ENCODE data around the gene CHRNB4. TPM values are rescaled to one million over a fixed set of nuclear protein-coding genes. Genes with fewer than 3 reads are reported as not detected.

Gene CHRNB4
- total RNA-seq, 3 donors from 2014 or later: 0.29 to 2.4 TPM; not detected in 1

DNA sequence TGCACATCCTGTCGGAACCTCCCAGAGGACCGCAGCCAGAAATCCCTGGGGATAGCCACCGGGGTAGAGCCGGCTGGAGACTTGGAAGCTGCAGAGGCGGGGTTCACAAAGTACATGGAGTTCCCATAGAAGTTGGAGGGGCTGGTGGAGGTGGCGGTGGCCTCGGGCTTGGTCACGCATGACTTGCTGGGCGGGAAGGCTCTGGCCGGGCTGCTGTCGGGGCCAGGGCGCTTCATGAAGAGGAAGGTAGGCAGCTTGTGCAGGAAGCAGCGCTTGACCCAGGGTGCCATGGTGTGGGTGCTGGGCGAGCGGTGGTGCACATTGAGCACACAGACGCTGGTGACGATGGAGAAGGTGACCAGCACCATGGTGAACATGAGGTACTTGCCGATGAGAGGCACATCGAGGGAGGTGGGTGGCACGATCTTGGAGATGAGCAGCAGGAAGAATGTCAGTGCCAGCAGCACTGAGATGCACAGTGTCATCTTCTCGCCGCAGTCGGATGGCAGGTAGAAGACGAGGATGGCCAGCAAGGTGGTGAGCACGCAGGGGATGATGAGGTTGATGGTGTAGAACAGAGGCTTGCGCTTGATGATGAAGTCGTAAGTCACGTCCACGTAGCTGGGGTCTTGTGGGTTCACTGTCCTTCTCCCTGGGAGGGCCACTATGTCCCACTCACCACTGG is 11.8 kb downstream of the CHRNB4 start:
- TF ChIP-seq, protein P1, sequence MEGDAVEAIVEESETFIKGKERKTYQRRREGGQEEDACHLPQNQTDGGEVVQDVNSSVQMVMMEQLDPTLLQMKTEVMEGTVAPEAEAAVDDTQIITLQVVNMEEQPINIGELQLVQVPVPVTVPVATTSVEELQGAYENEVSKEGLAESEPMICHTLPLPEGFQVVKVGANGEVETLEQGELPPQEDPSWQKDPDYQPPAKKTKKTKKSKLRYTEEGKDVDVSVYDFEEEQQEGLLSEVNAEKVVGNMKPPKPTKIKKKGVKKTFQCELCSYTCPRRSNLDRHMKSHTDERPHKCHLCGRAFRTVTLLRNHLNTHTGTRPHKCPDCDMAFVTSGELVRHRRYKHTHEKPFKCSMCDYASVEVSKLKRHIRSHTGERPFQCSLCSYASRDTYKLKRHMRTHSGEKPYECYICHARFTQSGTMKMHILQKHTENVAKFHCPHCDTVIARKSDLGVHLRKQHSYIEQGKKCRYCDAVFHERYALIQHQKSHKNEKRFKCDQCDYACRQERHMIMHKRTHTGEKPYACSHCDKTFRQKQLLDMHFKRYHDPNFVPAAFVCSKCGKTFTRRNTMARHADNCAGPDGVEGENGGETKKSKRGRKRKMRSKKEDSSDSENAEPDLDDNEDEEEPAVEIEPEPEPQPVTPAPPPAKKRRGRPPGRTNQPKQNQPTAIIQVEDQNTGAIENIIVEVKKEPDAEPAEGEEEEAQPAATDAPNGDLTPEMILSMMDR (IDR thresholded peaks at IDR 0.05): no peak
- Histone ChIP-seq H3K36me3 (ENCODE audit: low read depth) (no peaks in the 10 kb centered on the region), H3K9me3 (no peaks in the 10 kb centered on the region), H3K4me3 (no peak overlapping the region), H3K4me1 (ENCODE audit: low read depth) (no peaks in the 10 kb centered on the region)
- ATAC-seq: no peak
- no peak for DNase-seq
- intact Hi-C loops (cut with DNase I, micrococcal nuclease): no loop called here

DNA sequence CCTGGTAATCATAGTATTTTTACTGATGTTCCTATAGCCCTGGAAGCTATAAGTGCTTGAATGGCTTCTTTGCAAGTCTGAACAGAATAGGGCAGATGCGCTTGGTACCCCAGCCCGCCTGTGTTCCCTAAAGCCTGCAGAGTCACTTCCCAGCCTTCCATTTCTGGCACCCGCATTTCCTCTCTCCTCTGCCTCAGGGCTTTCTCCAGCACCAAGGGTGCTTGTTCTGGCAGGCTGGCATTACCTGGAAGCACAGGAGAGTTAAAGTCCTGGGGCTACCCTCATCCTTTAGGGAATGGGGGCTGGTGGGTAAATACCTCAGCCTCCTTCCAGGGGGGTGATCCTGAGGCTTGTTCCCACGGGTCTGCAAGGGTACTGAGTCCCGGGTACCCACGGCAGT is 12.8 kb downstream of the CHRNB4 start:
- TF ChIP-seq, protein P1 (IDR thresholded peaks at IDR 0.05): no peak
- DNase-seq (no peak), ATAC-seq (no peak)
- Histone ChIP-seq H3K36me3 (ENCODE audit: low read depth) (no peaks in the 10 kb centered on the region), H3K9me3 (no peaks in the 10 kb centered on the region), H3K4me1 (ENCODE audit: low read depth) (no peaks in the 10 kb centered on the region), H3K4me3 (no peak overlapping the region)
- intact Hi-C loops (cut with DNase I, micrococcal nuclease): no loop called here

DNA sequence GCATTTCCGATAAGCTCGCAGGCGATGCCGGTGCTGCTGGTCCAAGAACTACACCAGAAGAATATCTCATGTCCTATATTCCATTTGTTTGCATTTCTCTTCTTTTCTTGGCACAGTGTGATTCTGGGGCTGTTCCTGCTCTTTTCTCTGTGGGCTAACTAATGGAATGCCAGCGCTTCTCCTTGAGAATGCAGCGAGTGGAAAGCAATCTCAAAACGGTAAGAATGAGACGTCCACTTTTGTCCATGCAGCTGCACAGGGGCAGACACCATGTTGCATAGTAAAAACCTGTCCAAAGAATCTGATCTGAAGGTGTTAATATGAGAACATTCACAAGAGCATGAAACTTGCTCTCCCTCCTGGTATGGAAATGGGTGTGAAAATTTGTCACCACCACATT is 13.7 kb downstream of the CHRNB4 start:
- TF ChIP-seq, protein P1 (IDR thresholded peaks at IDR 0.05): no peak
- intact Hi-C loops (cut with DNase I, micrococcal nuclease): no loop called here
- no peak for ATAC-seq

DNA sequence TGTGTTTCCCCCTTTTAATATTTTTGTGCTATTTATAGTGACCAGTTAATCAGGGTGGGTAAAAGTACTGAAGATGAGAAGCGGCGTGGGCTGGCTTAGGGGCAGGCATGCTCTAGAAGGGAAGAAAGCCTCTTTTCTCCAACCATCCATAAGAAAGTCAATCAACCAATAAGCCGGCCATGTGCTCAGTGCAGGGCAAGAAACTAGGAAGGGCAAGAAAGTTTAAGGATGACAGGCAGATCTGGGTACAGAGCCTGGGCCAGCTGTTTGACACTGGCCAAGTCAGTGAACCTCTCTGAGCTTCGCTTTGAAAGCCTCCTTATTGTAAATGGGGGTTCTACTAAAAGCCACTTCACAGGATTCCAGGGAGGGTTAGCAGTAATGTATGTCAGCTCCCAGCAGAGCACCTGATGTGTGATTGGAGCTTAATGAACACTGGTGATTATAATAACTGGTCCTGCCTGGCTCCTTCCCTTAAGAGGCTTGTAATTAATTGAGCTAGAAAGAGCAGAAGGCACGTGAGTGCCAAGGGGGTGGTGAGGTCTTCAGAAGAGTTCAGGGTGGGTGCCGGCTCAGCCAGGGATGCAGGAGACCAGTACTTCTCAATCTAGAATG is 14.5 kb downstream of the CHRNB4 start:
- ATAC-seq (no peak), DNase-seq (no peak)
- intact Hi-C loops (cut with DNase I, micrococcal nuclease): no loop called here
- no peaks in the 10 kb centered on the region for H3K4me1 ChIP-seq (ENCODE audit: low read depth)
- no peaks in the 10 kb centered on the region for H3K36me3 ChIP-seq (ENCODE audit: low read depth)
- no peak overlapping the region for H3K4me3 ChIP-seq
- no peaks in the 10 kb centered on the region for H3K9me3 ChIP-seq
- TF ChIP-seq, protein P1 (IDR thresholded peaks at IDR 0.05): no peak

More for the DNA sequence above, 13.7 kb downstream of the CHRNB4 start:
- no peak overlapping the region for H3K4me3 ChIP-seq
- no peaks in the 10 kb centered on the region for H3K36me3 ChIP-seq (ENCODE audit: low read depth)
- H3K4me1 ChIP-seq (ENCODE audit: low read depth): no peaks in the 10 kb centered on the region
- no peaks in the 10 kb centered on the region for H3K9me3 ChIP-seq
- no peak for DNase-seq

DNA sequence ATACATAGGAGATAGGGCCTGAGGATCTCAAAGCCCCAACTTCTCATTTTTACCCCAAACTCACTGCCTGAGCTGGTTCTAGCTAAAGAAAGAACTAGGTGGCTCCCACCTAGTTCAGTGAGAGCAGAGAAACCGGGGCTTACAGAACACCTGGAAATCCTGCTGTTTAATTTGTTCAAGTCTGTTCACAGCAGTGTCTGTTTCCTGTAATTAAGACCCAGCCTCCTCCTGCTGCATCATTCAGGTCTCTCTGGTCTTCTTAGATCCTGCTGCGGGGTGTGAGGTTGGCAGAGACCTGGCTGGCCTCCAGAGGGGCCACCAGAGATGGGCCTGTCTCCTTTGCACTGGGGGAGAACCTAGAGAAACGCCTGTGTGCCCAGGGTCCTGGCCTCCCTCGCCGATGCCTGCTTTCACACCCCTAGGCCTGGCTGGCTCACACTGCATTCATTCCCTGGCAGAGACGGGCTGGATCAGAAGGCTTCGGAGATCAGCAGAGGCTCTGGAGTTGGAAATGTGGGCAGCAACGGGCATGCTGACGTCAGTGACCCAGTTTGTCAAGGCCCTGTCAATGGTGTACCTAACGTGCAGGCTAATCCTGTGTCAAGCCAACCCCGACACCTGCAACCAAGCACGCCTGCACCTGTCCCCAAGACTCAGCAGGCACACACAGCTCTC is 15.3 kb downstream of the CHRNB4 start:
- ATAC-seq (no peak), DNase-seq (no peak)
- Histone ChIP-seq H3K36me3 (ENCODE audit: low read depth) (no peaks in the 10 kb centered on the region), H3K4me3 (no peak overlapping the region), H3K9me3 (no peaks in the 10 kb centered on the region), H3K4me1 (ENCODE audit: low read depth) (peaks cover 5% of the 10 kb centered on the region)
- intact Hi-C loops (cut with DNase I, micrococcal nuclease): no loop called here
- TF ChIP-seq, protein P1 (IDR thresholded peaks at IDR 0.05): no peak

All from mucosa of descending colon (tissue), 3 donors.